NCI-H146 (cell line): Measurements from ENCODE around the gene ATP8A1.
"Not testable (repeated sequence)": the region's sequence is repeated elsewhere in the genome, so short reads cannot be mapped to it uniquely, and the experiment has no call there.

Experiments
- DNase-seq: peaks from one replicate; lab custom pipeline; 2025; lab: John Stamatoyannopoulos, UW

The ATP8A1 gene

DNA sequence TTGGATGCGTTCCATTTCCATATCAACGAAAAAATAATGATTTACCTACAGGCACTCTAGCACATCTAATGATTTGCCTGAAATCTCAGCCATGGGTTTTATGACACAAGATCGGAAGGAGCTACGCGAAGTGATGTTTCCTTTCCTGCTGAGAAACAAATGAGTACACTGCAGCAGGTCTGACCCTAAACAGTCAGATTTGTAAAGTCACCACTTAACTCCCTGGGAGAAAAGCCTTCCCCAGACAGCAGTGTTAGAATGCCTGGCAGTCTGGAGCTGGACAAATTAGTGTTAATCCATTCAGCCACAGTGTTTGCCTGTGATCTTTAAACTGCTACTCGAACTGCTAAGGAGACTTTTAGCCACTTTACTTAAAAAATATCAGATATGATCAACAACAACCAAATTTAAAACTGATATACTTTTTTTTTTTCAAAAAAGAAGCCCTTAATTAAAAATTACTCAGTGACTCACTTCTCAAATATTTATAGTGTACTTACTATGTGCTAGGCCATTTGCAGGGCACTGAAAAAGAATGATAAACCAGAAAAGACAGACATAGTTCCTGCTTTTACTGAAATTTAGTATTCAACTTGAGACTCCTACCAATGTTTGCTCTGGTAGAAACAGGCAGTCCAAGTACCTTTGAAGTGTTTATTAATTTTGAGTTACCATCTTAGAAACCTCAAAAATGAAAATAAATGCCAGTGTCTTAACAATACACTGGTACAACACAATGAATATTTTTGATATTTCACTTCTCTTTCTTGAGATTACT, 155.1 kb downstream of the ATP8A1 start:
- DNase-seq = no peak

DNA sequence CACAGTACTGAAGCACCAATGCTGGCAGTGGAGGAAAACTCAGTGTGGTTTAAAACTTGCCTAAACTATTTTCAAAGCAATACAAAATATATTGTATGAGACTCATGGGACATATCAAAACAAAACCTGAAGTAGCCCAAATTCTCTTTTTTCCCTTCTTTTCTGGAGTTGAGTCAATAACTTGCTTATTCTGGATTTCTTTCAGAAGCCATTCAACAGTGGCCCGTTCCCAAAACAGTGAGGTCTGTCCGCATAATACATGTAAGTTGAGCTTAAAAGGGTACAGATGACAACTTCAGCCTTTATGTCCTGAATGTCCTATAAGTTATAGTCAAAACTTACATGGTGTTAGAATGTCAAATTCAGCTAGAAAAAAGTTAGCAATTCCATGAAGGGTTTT, 158.9 kb downstream of the ATP8A1 start:
- no peak for DNase-seq

DNA sequence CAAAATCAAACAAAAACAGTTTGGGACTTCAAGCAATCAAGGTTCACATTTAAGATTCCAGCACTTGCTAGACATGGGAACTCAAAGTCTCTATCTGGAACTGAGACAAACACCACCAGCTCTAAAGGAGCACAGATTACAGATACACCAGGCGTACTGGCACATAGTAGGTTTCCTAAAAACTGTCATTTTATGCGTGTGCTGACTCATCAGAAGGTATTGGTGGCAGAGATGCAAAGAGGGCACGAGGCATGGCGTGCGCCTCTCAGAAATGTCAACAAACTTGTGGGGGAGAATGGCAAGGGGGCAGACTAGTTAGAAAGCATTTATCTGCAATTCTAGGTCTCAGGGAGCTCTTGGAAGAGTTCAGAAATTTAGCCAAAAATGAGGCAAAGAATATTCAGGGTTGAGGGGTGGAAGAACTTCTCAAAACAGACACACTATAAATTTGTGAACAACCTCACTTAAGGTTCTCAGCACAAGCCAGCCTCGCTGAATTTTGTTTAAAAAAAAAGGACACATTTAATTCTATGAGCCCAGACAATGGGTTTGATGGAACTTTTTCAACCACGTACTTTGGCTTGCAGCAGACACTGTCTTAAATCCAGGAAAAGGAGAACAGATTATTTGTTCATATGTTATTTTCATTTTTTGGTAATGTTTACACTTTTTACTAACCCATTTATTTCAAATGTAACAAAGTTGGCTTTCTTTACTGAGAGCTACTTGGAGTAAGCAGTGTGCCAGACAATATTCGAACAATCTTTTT, 159.6 kb downstream of the ATP8A1 start:
- no peak for DNase-seq

DNA sequence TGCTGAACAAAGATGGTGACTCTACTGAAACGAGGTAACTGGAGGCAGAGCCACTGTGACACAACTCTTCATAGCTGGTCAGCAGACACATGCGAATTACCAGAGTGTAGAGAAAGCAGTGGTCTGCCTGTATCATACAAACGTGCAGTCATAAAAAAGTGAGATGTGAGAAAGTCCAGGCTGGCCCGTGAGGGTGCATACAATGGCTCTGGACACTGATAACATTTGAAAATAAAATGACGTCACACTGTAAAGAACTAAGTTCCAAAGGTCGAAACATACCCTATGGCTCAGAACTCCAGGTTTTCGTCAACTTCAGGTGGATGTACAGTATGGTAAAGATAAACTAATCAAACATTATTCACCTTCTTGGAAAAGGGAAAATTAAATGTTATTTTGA, 163.9 kb downstream of the ATP8A1 start:
- DNase-seq = no peak

GRCh38 chr4:42490015-42490414, 166.9 kb downstream of the ATP8A1 start:
- DNase-seq = no peak

GRCh38 chr4:42489095-42489494, 167.8 kb downstream of the ATP8A1 start:
- DNase-seq = no peak

DNA sequence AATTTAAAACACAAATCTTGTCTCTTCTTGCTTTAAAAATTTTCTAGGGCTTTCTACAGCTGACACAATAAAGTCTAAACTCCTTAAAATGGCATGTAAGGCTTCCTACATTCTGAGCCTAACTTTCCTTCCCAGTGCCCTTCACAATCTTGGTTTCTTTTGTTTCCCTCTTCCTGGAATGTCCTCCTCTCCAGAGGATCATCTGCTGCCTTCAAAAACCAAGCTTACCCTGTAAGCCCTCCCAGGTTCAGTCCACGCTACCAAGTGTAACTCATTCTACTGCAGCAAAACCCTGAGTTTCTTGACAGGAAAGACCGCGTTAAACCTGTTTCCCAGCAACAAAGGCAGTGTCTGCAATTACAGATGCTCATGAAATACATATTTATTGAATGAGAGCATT, 168.4 kb downstream of the ATP8A1 start:
- no peak for DNase-seq

DNA sequence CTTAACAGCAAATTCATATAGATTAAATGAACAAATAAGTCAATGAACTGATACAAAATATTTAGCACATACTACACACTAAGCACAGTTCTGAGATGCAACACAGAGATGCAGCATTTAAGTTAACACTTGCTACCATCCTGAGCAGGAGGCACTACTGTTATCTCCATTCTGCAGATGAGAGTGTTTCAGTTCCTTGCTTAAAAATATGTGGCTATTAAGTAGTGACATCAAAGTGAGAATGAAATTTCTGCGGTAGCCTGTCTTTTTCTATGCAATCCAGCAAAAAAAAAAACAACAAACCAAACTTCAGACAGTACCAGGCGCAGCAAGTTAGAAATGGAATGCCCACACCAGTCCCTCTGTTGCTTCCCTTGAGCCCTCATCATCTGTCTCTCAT, 168.8 kb downstream of the ATP8A1 start:
- DNase-seq = no peak

GRCh38 chr4:42487230-42487629, 169.7 kb downstream of the ATP8A1 start:
- DNase-seq = no peak

DNA sequence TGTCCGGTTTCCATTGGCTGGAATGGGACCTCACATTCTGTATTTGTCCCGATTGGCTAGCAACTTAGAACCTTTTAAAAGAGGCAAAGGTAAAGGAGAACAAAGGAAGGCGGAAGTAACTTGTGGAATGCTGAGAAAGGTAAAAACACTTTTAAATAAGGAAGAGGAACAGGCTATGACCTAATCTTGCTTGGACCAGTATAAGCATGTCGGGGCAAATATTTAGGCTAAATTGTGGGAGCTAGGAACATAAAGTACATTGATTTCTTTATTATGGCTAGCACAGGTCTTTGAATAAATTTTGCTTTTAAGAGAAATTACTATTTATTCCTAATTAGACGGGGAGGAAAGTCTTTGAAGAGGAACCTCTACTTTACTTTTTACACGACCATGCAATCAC, 170.7 kb downstream of the ATP8A1 start:
- DNase-seq = not testable (repeated sequence)

- DNase-seq = no peak
Observed at GRCh38 chr4:42484630-42485029, 172.3 kb downstream of the ATP8A1 start.

GRCh38 chr4:42483426-42484379, 173.2 kb downstream of the ATP8A1 start:
- DNase-seq = no peak

GRCh38 chr4:42482516-42483327, 174.2 kb downstream of the ATP8A1 start:
- DNase-seq = no peak

DNA sequence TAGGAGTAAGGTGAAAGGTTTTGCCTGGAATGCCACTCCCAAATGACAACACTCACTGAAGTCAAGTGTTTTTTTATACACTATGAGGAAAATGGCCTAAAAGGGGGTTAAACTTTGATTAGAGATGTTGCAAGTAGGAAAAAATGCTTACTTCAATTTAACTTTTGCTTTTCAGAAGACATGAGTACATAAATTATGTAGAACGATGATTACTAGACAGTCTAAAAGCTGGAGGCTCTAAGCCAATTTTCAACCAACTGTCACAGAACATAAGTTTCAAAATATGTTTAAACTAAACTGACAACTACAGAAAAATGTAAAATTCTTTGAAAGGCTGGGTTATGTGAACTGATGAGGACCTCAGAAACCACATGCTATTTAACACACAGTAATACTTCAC, 176.2 kb downstream of the ATP8A1 start:
- no peak for DNase-seq

DNA sequence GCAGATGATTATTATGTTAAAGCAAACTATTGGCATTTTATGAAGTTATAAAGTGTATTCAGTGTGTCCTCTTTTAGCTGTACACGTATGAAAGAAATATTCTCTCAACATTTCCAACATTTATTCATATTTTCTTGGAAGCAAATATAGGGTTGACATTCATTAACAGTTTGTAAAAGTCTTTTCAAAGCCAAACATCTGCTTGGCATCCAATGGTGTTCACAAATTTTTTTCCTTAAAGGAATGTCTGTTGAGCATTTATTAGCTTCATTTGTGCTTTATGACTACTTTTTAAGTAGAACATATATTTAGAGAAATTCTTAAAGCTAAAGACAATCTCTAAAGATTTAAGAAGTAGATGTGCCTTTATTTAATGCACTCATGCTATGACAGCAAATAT, 176.6 kb downstream of the ATP8A1 start:
- DNase-seq = no peak

- no peak for DNase-seq
Observed at GRCh38 chr4:42478946-42479345, 178.0 kb downstream of the ATP8A1 start.

GRCh38 chr4:42478509-42478908, 178.4 kb downstream of the ATP8A1 start:
- DNase-seq = no peak

DNA sequence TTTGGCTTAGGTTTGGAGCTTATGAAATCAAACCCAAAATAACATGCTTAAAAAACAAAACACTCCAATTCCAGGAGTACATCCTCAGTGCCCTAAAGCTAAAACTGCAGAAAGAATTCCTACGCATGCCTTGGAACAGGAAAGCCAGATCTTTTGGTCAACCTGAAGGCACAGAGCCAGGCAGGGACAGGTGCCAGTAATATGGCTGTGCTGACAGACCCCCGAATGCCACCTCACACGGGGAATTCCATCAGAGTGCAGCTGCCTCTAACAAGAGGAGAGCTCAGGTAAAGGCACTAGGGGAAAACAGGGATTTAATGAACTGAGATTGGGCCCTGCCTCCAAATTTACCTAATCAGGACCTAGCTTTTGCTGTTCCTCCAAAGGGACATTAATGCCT, 182.5 kb downstream of the ATP8A1 start:
- no peak for DNase-seq

DNA sequence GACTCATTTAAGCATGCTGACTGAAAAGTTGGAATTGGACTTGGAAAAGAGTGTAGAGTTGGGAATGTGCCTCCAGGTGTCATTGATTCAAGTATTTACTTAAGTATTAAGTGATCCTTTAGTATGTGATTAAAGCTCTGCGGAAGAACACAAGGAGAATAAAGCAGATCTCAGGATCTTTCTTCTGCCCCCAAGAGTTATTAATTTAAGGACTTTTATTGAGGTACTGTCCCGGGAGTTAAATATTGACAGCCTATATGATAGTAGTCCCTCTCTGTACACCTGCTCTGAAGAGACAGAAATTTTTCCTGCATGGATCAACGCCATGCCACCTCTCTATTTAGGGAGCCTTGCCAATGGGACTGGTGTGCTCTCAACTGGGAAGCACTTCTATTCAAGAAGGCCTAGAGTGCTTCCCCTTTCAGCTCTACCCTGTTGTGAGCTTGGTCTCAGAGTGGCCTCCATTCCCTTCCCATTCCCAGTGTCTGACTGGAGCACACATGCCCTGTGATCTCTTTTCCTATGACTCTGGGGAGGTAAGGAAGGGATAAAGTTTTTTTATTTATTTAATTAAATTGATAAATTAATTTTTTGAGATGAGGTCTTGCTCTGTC, 183.7 kb downstream of the ATP8A1 start:
- DNase-seq = no peak

GRCh38 chr4:42471896-42472295, 185.0 kb downstream of the ATP8A1 start:
- no peak for DNase-seq

- no peak for DNase-seq
Observed at GRCh38 chr4:42470023-42470422, 186.9 kb downstream of the ATP8A1 start.
